MM.1S (cell line): Measurements from ENCODE around the gene MORC4.

ENCODE experiments used
- DNase-seq: peaks from one replicate; pipeline ENCODE4 v3.0.0-alpha.2; 2015
- H2AFZ ChIP-seq: fragments of 300-600 bp; sonication (generic); 2 replicates; pipeline ENCODE4 v1.6.0; 2016; ENCODE audit warnings: antibody characterized with exemption, low read length
- H3F3A ChIP-seq: fragments of 300-600 bp; sonication (generic); 2 replicates; pipeline ENCODE4 v1.6.1; 2016; ENCODE audit warnings: mild to moderate bottlenecking, antibody characterized with exemption, low read length, moderate library complexity, mixed read lengths; ENCODE audit not compliant: insufficient read depth
- H3K27ac ChIP-seq: fragments of 300-600 bp; sonication (generic); 2 replicates; pipeline ENCODE4 v1.5.1; 2016; ENCODE audit warnings: mild to moderate bottlenecking, low read length
- H3K27me3 ChIP-seq: fragments of 300-600 bp; sonication (generic); replicated peaks from 2 replicates; pipeline ENCODE4 v1.6.0; 2016; ENCODE audit warnings: low read length; ENCODE audit not compliant: insufficient read depth
- H3K36me3 ChIP-seq: fragments of 300-600 bp; sonication (generic); replicated peaks from 2 replicates; pipeline ENCODE4 v1.6.1; 2016; ENCODE audit warnings: mild to moderate bottlenecking, low read length, mixed read lengths; ENCODE audit not compliant: insufficient read depth
- H3K4me1 ChIP-seq: fragments of 300-600 bp; sonication (generic); 2 replicates; pipeline ENCODE4 v1.6.1; 2016; ENCODE audit warnings: low read length, mixed read lengths
- H3K4me2 ChIP-seq: fragments of 300-600 bp; sonication (generic); 2 replicates; pipeline ENCODE4 v1.6.0; 2016; ENCODE audit warnings: low read depth, low read length
- H3K4me3 ChIP-seq: fragments of 300-600 bp; sonication (generic); 2 replicates; pipeline ENCODE4 v1.5.1; 2016; ENCODE audit warnings: low read length, mixed read lengths
- H3K79me2 ChIP-seq: fragments of 300-600 bp; sonication (generic); 2 replicates; pipeline ENCODE4 v1.6.1; 2016; ENCODE audit warnings: mixed run types, low read length, mixed read lengths
- H3K9ac ChIP-seq: fragments of 300-600 bp; sonication (generic); 2 replicates; pipeline ENCODE4 v1.6.1; 2016; ENCODE audit warnings: low read length, mixed read lengths
- H3K9me2 ChIP-seq: fragments of 300-600 bp; sonication (generic); replicated peaks from 2 replicates; pipeline ENCODE4 v1.6.1; 2016; ENCODE audit warnings: mild to moderate bottlenecking, low read length, mixed read lengths; ENCODE audit not compliant: insufficient read depth
- H3K9me3 ChIP-seq: fragments of 300-600 bp; sonication (generic); replicated peaks from 2 replicates; pipeline ENCODE4 v1.6.1; 2016; ENCODE audit warnings: mild to moderate bottlenecking, low read length, mixed read lengths; ENCODE audit not compliant: insufficient read depth
- H4K20me1 ChIP-seq: fragments of 300-600 bp; sonication (generic); 2 replicates; pipeline ENCODE4 v1.6.1; 2016; ENCODE audit warnings: mild to moderate bottlenecking, low read length, moderate library complexity, mixed read lengths; ENCODE audit not compliant: insufficient read depth
- CTCF ChIP-seq: fragments of 300-600 bp; sonication (generic); IDR thresholded peaks from 2 replicates; pipeline ENCODE4 v1.5.1; 2016; ENCODE audit warnings: antibody characterized with exemption, low read length, mixed read lengths
- EZH2 ChIP-seq: fragments of 300-600 bp; sonication (generic); optimal IDR thresholded peaks from 2 replicates; pipeline ENCODE3; 2017; ENCODE audit warnings: low read depth, mild to moderate bottlenecking, antibody characterized with exemption, low read length, mixed read lengths
- EZH2phosphoT487 ChIP-seq: fragments of 300-600 bp; sonication (generic); IDR thresholded peaks from 2 replicates; pipeline ENCODE4 v1.6.1; 2018; ENCODE audit warnings: antibody characterized with exemption, low read length

MORC4 gene

GRCh38 chrX:106955004-106955772, 44.8 kb downstream of the MORC4 start:
- H3K4me3 ChIP-seq = no peak overlapping the region
- no peak overlapping the region for H3K27ac ChIP-seq

DNA sequence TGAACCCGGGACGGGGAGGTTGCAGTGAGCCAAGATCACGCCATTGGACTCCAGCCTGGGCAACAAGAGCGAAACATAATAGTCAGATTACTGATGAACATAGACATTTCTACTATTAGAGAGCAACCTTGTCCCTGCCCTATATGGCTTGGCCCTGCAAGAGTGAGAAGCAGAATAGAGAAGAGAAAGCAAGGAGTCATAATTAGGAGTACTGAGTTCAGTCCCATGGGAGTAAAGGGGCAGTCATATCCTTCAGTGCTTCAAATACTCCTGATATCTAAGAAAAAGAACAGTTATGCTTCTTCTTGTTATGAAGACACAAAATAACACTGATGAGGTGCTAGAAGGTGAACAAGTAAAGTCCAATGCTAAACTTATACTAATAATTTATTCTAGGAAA, 46.0 kb downstream of the MORC4 start:
- H3K27ac ChIP-seq = no peak overlapping the region
- H3K9ac ChIP-seq = no peak overlapping the region
- no peaks in the 10 kb centered on the region for H3K79me2 ChIP-seq
- H3K36me3 ChIP-seq = no peaks in the 10 kb centered on the region
- H3K4me1 ChIP-seq = no peaks in the 10 kb centered on the region
- no peaks in the 10 kb centered on the region for H4K20me1 ChIP-seq
- no peaks in the 10 kb centered on the region for H3F3A ChIP-seq
- H3K4me2 ChIP-seq = no peak overlapping the region
- H3K9me2 ChIP-seq = no peaks in the 10 kb centered on the region
- no peak for DNase-seq
- H3K27me3 ChIP-seq = no peaks in the 10 kb centered on the region
- H3K4me3 ChIP-seq = no peak overlapping the region
- TF ChIP-seq EZH2phosphoT487 = no peak
- TF ChIP-seq EZH2 = no peak
- no peak for TF ChIP-seq CTCF
- H2AFZ ChIP-seq = no peak overlapping the region
- no peaks in the 10 kb centered on the region for H3K9me3 ChIP-seq

More at GRCh38 chrX:106955004-106955772, 44.8 kb downstream of the MORC4 start:
- H3K9me3 ChIP-seq = no peaks in the 10 kb centered on the region
- H2AFZ ChIP-seq = no peak overlapping the region
- H3K4me1 ChIP-seq = no peaks in the 10 kb centered on the region
- no peaks in the 10 kb centered on the region for H3K9me2 ChIP-seq
- no peak overlapping the region for H3K4me2 ChIP-seq
- H3K36me3 ChIP-seq = no peaks in the 10 kb centered on the region
- no peaks in the 10 kb centered on the region for H3F3A ChIP-seq
- no peaks in the 10 kb centered on the region for H3K79me2 ChIP-seq
- no peak for TF ChIP-seq CTCF
- TF ChIP-seq EZH2 = no peak
- no peak for TF ChIP-seq EZH2phosphoT487
- no peaks in the 10 kb centered on the region for H3K27me3 ChIP-seq
- no peak for DNase-seq
- H3K9ac ChIP-seq = no peak overlapping the region
- no peaks in the 10 kb centered on the region for H4K20me1 ChIP-seq

DNA sequence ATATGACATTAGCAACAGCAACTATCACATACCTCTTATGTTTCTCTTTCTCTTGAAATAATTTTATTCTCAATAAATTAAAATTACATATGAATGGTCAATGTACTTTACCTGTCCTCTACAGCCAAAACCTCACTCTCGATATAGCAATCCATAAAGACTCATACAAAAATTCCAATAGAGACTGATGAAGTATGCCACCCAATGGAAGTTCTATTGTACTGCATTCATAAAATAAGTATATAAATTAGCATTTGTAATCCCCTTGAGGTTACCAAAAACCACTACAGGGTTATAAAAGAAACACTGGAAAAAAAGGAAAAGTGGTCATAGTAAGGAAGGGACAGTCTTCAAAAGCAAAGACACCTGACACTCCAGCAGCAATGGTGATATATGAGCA, 47.0 kb downstream of the MORC4 start:
- Histone ChIP-seq H3K27me3 (no peaks in the 10 kb centered on the region), H2AFZ (no peak overlapping the region), H3K27ac (no peak overlapping the region), H3K4me1 (no peaks in the 10 kb centered on the region), H3K9ac (no peak overlapping the region), H4K20me1 (no peaks in the 10 kb centered on the region), H3K79me2 (no peaks in the 10 kb centered on the region), H3K4me2 (no peak overlapping the region), H3K36me3 (no peaks in the 10 kb centered on the region), H3K9me2 (no peaks in the 10 kb centered on the region), H3F3A (no peaks in the 10 kb centered on the region), H3K4me3 (no peak overlapping the region), H3K9me3 (no peaks in the 10 kb centered on the region)
- peak; percentile 9 for DNase-seq
- TF ChIP-seq CTCF (peak; percentile 26), EZH2phosphoT487 (no peak)
